GM03348 (cell line): ENCODE results near the gene SHISA5.
"Not testable (repeated sequence)": the region's sequence is repeated elsewhere in the genome, so short reads cannot be mapped to it uniquely, and the experiment has no call there.

ENCODE experiments used
- DNase-seq: peaks from one replicate; pipeline ENCODE4 v3.0.0; 2012; ENCODE audit warnings: low spot score

The SHISA5 gene

GRCh38 chr3:48477959-48478520, 25.9 kb downstream of the SHISA5 start:
- no peak for DNase-seq

GRCh38 chr3:48476426-48477053, 27.4 kb downstream of the SHISA5 start:
- no peak for DNase-seq

- DNase-seq, result no peak
Observed at GRCh38 chr3:48475188-48475587, 28.8 kb downstream of the SHISA5 start.

GRCh38 chr3:48474619-48475018, 29.4 kb downstream of the SHISA5 start:
- DNase-seq, result no peak

GRCh38 chr3:48474031-48474430, 29.9 kb downstream of the SHISA5 start:
- DNase-seq, result not testable (repeated sequence)

GRCh38 chr3:48473617-48473952, 30.4 kb downstream of the SHISA5 start:
- DNase-seq, result no peak

- DNase-seq, result peak; percentile 89
Observed at GRCh38 chr3:48472923-48473616, 30.9 kb downstream of the SHISA5 start.

GRCh38 chr3:48472673-48472922, 31.4 kb downstream of the SHISA5 start:
- DNase-seq, result no peak

- no peak for DNase-seq
Observed at GRCh38 chr3:48470286-48470685, 33.7 kb downstream of the SHISA5 start.

- no peak for DNase-seq
Observed at GRCh38 chr3:48469046-48469915, 34.7 kb downstream of the SHISA5 start.

GRCh38 chr3:48468329-48468731, 35.6 kb downstream of the SHISA5 start:
- no peak for DNase-seq

- DNase-seq, result no peak
Observed at GRCh38 chr3:48467473-48468267, 36.3 kb downstream of the SHISA5 start.

GRCh38 chr3:48467110-48467454, 36.9 kb downstream of the SHISA5 start:
- DNase-seq, result no peak

- no peak for DNase-seq
Observed at GRCh38 chr3:48466386-48467109, 37.4 kb downstream of the SHISA5 start.

- peak; percentile 98 for DNase-seq
Observed at GRCh38 chr3:48465531-48466378, 38.2 kb downstream of the SHISA5 start.

GRCh38 chr3:48465237-48465530, 38.8 kb downstream of the SHISA5 start:
- DNase-seq, result no peak

- DNase-seq, result no peak
Observed at GRCh38 chr3:48464713-48465221, 39.2 kb downstream of the SHISA5 start.

GRCh38 chr3:48463703-48464102, 40.3 kb downstream of the SHISA5 start:
- no peak for DNase-seq

- DNase-seq, result not testable (repeated sequence)
Observed at GRCh38 chr3:48461767-48462166, 42.2 kb downstream of the SHISA5 start.

- no peak for DNase-seq
Observed at GRCh38 chr3:48460517-48460902, 43.5 kb downstream of the SHISA5 start.
